ENCODE measurements around the gene KRTAP20-2. TPM values are rescaled to one million over a fixed set of nuclear protein-coding genes. Genes with fewer than 3 reads are reported as not detected.

The KRTAP20-2 gene
- 1.5 TPM in 1 of 2 replicates, not detected in the other for total RNA-seq (2014; rRNA removed; shearing (Covaris generic))

GRCh38 chr21:30634906-30635305 is at the start of gene KRTAP20-2:
KRTAP20-2 (plus strand) TSS chr21:30635206; CDS start chr21:30635264, 58 bp downstream.

GRCh38 chr21:30590297-30590696 is 44.7 kb upstream of the KRTAP20-2 start, which contains the start of gene KRTAP22-2:
KRTAP22-2 (minus strand) TSS chr21:30590397.

GRCh38 chr21:30592140-30592539 is 42.9 kb upstream of the KRTAP20-2 start, which contains the start of gene KRTAP6-3:
KRTAP6-3 (plus strand) TSS chr21:30592440; CDS start chr21:30592446, 6 bp downstream.

GRCh38 chr21:30598802-30599201 is 36.2 kb upstream of the KRTAP20-2 start, which contains the start of gene KRTAP6-2:
KRTAP6-2 (minus strand) TSS chr21:30598902; CDS start chr21:30598874, 28 bp downstream.

GRCh38 chr21:30600787-30601186 is 34.2 kb upstream of the KRTAP20-2 start, which contains the start of gene KRTAP22-1:
KRTAP22-1 (plus strand) TSS chr21:30601087.

GRCh38 chr21:30613836-30614235 is 21.2 kb upstream of the KRTAP20-2 start, which contains the start of gene KRTAP6-1:
KRTAP6-1 (minus strand) TSS chr21:30613930; CDS start chr21:30613904, 26 bp downstream.

GRCh38 chr21:30616125-30616524 is 18.9 kb upstream of the KRTAP20-2 start, which contains the start of gene KRTAP20-1:
KRTAP20-1 (plus strand) TSS chr21:30616425; CDS start chr21:30616455, 30 bp downstream.

GRCh38 chr21:30620522-30620921 is 14.5 kb upstream of the KRTAP20-2 start, which contains the start of gene KRTAP20-4:
KRTAP20-4 (plus strand) TSS chr21:30620627.

GRCh38 chr21:30642564-30642963 is 7.6 kb downstream of the KRTAP20-2 start, which contains the start of gene KRTAP20-3:
KRTAP20-3 (plus strand) TSS chr21:30642864.

Small RNA genes lying within 50 kb of the gene (small RNA-seq; reads per million reads assigned to genes)
- not detected for gene KRTAP20-1
- not detected for gene KRTAP20-3
- gene KRTAP20-4: not detected
- not detected for gene KRTAP22-1
- gene KRTAP22-2: not detected

Other genes with a start within 250 kb of the KRTAP20-2 start
- gene KRTAP13-1, start 239.2 kb upstream of the KRTAP20-2 start, total RNA-seq (2014; rRNA removed; shearing (Covaris generic)): not detected in 2 replicates
- not detected in 2 replicates for gene KRTAP13-3, start 209.3 kb upstream of the KRTAP20-2 start, total RNA-seq (2014; rRNA removed; shearing (Covaris generic))
- gene KRTAP13-4, start 205.0 kb upstream of the KRTAP20-2 start, total RNA-seq (2014; rRNA removed; shearing (Covaris generic)): not detected in 2 replicates
- gene KRTAP15-1, start 194.9 kb upstream of the KRTAP20-2 start, total RNA-seq (2014; rRNA removed; shearing (Covaris generic)): not detected in 2 replicates
- not detected in 2 replicates for gene KRTAP19-1, start 154.8 kb upstream of the KRTAP20-2 start, total RNA-seq (2014; rRNA removed; shearing (Covaris generic))
- gene KRTAP19-2, start 147.8 kb upstream of the KRTAP20-2 start, total RNA-seq (2014; rRNA removed; shearing (Covaris generic)): not detected in 2 replicates
- not detected in 2 replicates for gene KRTAP19-3, start 143.2 kb upstream of the KRTAP20-2 start, total RNA-seq (2014; rRNA removed; shearing (Covaris generic))
- gene KRTAP19-4, start 138.0 kb upstream of the KRTAP20-2 start, total RNA-seq (2014; rRNA removed; shearing (Covaris generic)): not detected in 2 replicates
- not detected in 2 replicates for gene KRTAP19-5, start 133.1 kb upstream of the KRTAP20-2 start, total RNA-seq (2014; rRNA removed; shearing (Covaris generic))
- not detected in 2 replicates for gene KRTAP19-6, start 93.3 kb upstream of the KRTAP20-2 start, total RNA-seq (2014; rRNA removed; shearing (Covaris generic))
- gene KRTAP19-7, start 73.9 kb upstream of the KRTAP20-2 start, total RNA-seq (2014; rRNA removed; shearing (Covaris generic)): not detected in 2 replicates
- gene KRTAP22-2, start 44.8 kb upstream of the KRTAP20-2 start, total RNA-seq (2014; rRNA removed; shearing (Covaris generic)): not detected in 2 replicates
- gene KRTAP6-3, start 42.8 kb upstream of the KRTAP20-2 start, total RNA-seq (2014; rRNA removed; shearing (Covaris generic)): not detected in 2 replicates
- not detected in 2 replicates for gene KRTAP6-2, start 36.3 kb upstream of the KRTAP20-2 start, total RNA-seq (2014; rRNA removed; shearing (Covaris generic))
- gene KRTAP22-1, start 34.1 kb upstream of the KRTAP20-2 start, total RNA-seq (2014; rRNA removed; shearing (Covaris generic)): not detected in 2 replicates
- not detected in 2 replicates for gene KRTAP6-1, start 21.3 kb upstream of the KRTAP20-2 start, total RNA-seq (2014; rRNA removed; shearing (Covaris generic))
- not detected in 2 replicates for gene KRTAP20-1, start 18.8 kb upstream of the KRTAP20-2 start, total RNA-seq (2014; rRNA removed; shearing (Covaris generic))
- gene KRTAP20-4, start 14.6 kb upstream of the KRTAP20-2 start, total RNA-seq (2014; rRNA removed; shearing (Covaris generic)): not detected in 2 replicates
- not detected in 2 replicates for gene KRTAP20-3, start 7.7 kb downstream of the KRTAP20-2 start, total RNA-seq (2014; rRNA removed; shearing (Covaris generic))
- gene KRTAP21-3, start 83.6 kb downstream of the KRTAP20-2 start, total RNA-seq (2014; rRNA removed; shearing (Covaris generic)): not detected in 2 replicates
- gene KRTAP21-2, start 112.1 kb downstream of the KRTAP20-2 start, total RNA-seq (2014; rRNA removed; shearing (Covaris generic)): not detected in 2 replicates
- gene KRTAP21-1, start 120.2 kb downstream of the KRTAP20-2 start, total RNA-seq (2014; rRNA removed; shearing (Covaris generic)): not detected in 2 replicates
- not detected in 2 replicates for gene KRTAP8-1, start 178.1 kb downstream of the KRTAP20-2 start, total RNA-seq (2014; rRNA removed; shearing (Covaris generic))
- gene KRTAP7-1, start 194.6 kb downstream of the KRTAP20-2 start, total RNA-seq (2014; rRNA removed; shearing (Covaris generic)): not detected in 2 replicates
- gene KRTAP11-1, start 246.4 kb downstream of the KRTAP20-2 start, total RNA-seq (2014; rRNA removed; shearing (Covaris generic)): not detected in 2 replicates